ENCODE measurements around the gene SLC28A3. TPM values are rescaled to one million over a fixed set of nuclear protein-coding genes. Genes with fewer than 3 reads are reported as not detected.

SLC28A3 gene
- total RNA-seq, 1 experiment from 2014 or later = 0.02 TPM

GRCh38 chr9:84343111-84343521 is 2.6 kb upstream of the SLC28A3 start:
- DNase-seq (ENCODE audit: low read depth) = no peak

DNA sequence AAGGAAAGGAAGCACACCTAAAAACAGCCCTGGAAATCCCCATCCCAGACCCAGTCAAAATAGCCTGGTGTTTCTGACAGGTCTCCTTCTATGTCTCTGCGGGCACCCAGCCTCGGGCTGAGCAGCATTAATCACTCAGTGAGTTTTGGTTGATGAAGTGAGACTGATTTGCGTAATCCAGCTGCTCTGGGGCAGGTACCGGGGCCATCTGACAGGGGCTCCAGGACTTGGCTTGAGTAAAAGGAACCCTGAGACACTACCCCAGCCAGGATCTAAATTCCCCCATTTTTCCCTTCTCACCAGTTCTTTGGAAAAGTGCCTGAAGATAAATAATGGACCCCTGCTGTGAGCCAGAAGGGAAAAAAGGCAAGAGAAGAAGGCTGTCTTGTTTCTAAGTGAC is 596 bp downstream of the SLC28A3 start:
- DNase-seq (ENCODE audit: low read depth) = no peak

DNA sequence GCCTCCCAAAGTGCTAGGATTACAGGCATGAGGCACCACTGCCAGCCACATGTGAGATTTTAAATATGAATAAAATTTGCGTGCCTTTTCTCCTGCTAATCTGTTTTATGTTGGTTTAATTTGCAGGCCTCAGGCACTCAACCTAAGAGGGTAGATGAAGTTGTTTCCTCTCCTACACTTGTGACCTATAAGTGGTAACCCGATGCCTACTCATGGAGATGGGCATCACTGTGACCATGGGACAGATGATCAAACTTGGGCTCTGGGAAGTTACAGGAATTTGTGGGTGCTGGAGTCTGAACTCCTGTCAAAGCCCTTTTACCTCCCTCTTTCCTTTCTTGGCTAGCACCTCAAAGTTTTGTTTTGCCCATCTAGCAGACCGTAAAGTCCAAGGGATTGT is 1.1 kb downstream of the SLC28A3 start:
- no peak for DNase-seq (ENCODE audit: low read depth)

GRCh38 chr9:84338792-84339191 is 1.8 kb downstream of the SLC28A3 start:
- no peak for DNase-seq (ENCODE audit: low read depth)

GRCh38 chr9:84337252-84337651 is 3.3 kb downstream of the SLC28A3 start:
- no peak for DNase-seq (ENCODE audit: low read depth)

GRCh38 chr9:84331119-84331809 is 9.3 kb downstream of the SLC28A3 start:
- DNase-seq (ENCODE audit: low read depth) = no peak

GRCh38 chr9:84330246-84330645 is 10.3 kb downstream of the SLC28A3 start:
- no peak for DNase-seq (ENCODE audit: low read depth)

DNA sequence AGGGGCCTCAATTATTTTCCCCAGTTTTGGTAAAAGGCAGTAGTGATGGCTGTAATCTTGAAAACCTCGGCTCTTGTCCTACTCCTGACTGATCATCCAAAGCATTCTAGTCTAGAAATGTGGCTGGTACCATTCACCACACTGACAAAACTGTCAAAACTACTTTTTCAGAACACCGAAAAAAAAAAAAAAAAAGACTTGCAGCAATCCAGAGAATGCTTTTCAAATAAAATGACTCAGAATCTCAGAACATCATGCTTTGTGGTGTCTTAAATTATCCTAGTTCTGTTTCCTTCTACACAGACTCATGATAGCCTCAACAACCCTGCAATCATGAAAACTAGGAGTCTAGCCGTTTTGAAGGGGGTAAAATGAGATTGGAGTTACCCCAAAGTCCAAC is 13.4 kb downstream of the SLC28A3 start:
- peak; percentile 43 for DNase-seq (ENCODE audit: low read depth)

DNA sequence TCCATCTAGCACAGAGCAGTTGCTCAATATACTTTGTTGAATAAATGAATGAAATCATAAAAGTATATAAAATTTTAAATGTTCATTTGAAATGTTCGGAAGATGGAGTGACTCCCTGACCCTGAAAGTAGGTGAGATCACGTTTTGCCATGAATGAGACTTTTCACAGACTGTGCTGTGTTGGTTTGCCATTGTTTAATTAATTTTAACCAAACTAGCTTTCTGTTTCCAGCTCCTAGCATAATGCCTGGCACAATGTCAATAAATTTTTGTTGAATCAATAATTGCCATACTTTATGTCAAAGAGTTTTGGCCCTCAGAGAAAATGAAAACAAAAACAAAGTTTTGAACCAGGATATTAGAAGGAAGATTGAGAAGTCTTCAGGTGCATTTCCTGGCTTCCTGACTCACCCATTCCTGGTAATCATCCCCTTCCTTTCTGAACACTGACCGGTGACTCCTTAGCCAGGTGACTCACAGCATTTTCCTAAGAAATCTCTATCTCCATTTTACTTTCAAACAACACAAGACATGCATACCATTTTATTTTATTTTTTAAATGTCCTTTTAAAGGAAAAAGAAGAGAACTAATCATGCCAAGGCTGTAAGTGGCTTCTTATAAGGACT is 15.1 kb downstream of the SLC28A3 start:
- DNase-seq (ENCODE audit: low read depth) = peak; percentile 74

GRCh38 chr9:84324811-84325210 is 15.7 kb downstream of the SLC28A3 start:
- DNase-seq (ENCODE audit: low read depth) = no peak

- DNase-seq (ENCODE audit: low read depth) = no peak
Observed at GRCh38 chr9:84323858-84324257, 16.7 kb downstream of the SLC28A3 start.

DNA sequence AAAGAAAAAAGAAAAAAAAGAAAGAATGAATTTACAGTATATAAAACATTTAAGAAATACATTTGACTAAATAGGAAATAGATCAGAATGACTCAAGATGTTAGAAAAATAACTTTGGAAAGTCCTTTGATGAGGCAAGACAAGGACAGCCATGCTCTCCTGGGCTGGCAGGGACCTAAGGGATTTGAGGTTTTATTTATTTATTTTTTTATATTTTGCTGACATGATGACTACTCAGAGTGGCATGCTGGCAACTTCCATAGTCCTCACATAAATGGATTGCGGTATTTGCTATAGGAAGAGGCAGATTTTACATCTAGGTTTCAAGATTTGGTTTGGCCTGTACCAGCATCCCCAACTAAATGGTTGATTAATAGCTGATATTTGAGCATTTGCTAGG is 17.7 kb downstream of the SLC28A3 start:
- DNase-seq (ENCODE audit: low read depth) = peak; percentile 88

DNA sequence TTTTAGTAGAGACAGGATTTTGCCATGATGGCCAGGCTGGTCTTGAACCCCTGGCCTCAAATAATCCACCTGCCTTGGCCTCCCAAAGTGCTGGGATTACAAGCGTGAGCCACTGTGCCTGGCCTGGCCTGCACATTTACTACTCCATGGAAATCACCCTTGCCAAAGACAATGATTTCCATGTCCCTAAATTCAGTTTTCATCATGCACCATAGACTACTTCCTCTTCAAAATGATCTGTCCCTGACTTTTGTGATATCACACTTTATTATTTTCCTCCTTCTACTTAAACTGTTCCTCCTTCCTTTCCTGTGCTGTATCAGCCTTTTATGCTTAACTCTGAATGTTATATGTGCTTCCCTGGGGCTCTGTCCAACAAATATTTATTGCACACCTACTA is 20.3 kb downstream of the SLC28A3 start:
- no peak for DNase-seq (ENCODE audit: low read depth)

DNA sequence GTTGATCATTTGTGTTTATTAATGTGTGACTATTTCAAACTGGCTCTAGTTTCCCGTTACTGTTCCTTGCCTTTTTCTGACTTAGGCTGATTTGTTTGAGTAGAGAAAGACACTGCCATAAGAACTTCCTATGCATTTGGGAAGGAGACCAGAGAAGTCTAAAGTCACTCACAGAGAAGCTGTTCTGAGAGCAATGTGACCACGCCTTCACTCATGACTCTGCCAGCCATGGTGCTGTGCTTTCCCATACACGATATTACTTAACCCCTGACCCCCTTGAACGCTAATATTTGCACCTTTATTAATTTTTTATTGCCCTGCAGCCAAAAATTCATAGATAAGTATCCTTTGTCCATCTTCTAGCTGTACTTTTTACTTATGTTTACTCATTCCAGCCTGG is 20.9 kb downstream of the SLC28A3 start:
- no peak for DNase-seq (ENCODE audit: low read depth)

DNA sequence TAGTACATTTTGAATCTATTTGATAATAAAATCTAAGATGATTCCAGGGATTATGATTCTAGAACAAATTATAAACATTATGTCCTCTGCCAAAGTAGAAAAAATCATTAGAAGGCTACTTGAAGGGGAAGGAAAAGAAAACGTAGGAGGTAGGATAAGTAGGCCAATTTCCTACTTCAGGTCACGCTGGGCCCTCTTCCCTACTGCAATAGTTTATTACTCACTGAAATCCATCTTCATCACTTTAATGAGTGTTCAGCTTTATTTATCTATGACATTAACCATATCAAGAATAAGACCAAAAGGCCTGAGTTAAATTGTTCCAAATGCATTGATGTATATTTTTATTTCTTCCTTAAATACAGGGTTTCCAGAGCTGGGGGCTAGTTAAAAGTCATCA is 21.6 kb downstream of the SLC28A3 start:
- no peak for DNase-seq (ENCODE audit: low read depth)

DNA sequence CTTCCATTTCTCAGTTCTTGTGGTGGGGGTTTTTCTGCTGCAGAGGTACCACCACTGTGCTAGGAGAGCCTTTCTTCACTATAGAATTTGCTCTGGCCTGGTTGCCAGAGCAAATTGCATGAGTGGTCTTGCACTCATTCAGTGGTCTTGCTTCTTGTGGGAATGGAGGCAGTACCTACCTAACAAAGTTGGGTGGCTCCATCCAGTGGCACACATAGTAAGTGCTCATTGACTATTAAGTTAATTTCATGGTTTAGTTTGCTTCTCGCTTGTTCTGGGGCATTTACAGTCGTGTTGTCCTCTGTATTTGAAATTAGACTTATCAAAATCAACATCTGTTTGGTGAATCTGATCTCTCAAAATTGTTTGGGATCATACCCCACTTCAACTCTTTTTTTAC is 23.0 kb downstream of the SLC28A3 start:
- DNase-seq (ENCODE audit: low read depth) = no peak

GRCh38 chr9:84315278-84315877 is 25.2 kb downstream of the SLC28A3 start:
- DNase-seq (ENCODE audit: low read depth) = peak; percentile 42

DNA sequence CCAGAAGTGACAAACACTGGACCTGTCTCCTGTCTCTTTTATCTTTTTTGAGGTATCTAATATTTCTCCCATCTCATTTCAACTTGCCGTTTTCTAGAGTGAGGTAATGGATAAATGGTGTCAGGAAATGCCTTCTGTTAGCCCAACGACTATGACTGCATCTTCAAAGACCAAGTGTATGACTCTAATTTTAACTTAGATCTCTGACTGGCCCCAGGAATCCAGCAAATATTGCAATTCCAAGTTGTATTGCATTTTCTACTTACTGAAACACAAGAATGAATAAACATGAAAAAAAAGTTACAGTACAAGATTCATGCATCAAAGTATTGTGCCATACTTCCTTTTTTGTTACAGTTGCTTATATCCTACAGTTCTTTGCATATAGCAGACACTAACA is 26.3 kb downstream of the SLC28A3 start:
- DNase-seq (ENCODE audit: low read depth) = no peak

- no peak for DNase-seq (ENCODE audit: low read depth)
Observed at GRCh38 chr9:84310883-84311282, 29.7 kb downstream of the SLC28A3 start.

DNA sequence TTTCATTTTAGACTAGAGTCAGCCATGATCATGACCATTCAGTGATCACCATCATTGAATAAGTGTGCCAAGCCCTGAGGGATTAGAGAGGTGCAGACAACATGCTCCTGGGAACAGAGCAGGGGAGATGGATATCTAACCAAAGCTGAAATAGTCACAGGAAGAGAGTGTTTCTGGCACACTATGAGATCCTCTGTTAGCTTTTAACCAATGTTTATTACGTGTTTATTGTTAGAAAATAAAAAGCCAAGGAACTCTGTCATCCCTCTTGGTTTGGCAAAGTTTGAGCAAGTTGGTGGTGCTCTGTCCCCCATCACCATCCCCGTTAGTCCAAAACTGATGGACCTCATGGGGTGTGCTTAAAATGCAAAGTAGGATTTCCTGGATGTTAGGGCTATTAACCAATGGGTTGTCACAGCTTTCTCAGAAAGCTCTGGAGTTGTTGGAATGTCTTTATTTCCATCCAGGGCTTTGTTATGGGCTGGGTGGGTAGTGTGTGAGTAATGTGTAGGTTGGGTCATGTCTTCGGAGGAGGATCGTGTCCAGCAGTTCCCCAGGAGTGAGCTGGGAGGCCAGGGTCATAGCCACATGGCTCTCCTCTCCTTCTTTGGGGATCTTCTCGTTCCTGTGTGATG is 34.9 kb downstream of the SLC28A3 start:
- no peak for DNase-seq (ENCODE audit: low read depth)

DNA sequence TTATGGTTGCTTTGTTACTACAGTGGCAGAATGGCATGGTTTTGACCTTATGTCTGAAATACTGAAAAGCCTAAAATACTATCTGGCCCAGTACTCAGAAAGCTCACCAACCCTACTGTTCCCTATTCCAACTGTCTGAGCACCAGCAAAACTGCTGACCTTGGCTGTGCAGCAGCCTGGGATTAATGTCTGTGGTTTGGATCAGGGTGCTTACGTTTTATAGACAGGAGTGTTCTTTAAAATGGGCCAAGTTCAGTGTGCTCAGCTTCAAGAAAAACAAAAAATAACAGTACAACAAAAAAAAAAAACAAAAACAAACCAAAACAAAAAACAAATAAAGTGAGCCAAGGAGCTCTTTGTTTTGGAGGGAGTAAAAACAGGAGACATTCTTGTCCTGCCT is 36.4 kb downstream of the SLC28A3 start:
- DNase-seq (ENCODE audit: low read depth) = no peak

GRCh38 chr9:84303061-84303460 is 37.5 kb downstream of the SLC28A3 start:
- no peak for DNase-seq (ENCODE audit: low read depth)
